CD14-positive monocyte (primary cell): Measurements from ENCODE around the gene FAM168A. TPM values are rescaled to one million over a fixed set of nuclear protein-coding genes. Genes with fewer than 3 reads are reported as not detected.

Experiments
- DNase-seq, 3 donors: peaks; one replicate each; pipeline ENCODE4 v3.0.0-alpha.2; 2011 to 2022
- H2AFZ ChIP-seq: 2 replicates; pipeline ENCODE4 v1.6.0; 2012; ENCODE audit warnings: mild to moderate bottlenecking, low read depth, low read length, inconsistent platforms; ENCODE audit not compliant: insufficient read depth, poor library complexity, severe bottlenecking
- H3K27ac ChIP-seq, 2 donors: 1 replicate in 1 of 2; 2 replicates in 1 of 2; pipeline ENCODE4 v1.5.1; 2012 to 2013; ENCODE audit warnings: low read length in 2 of 2, control low read depth in 1 of 2, inconsistent platforms in 1 of 2, low read depth in 1 of 2, mild to moderate bottlenecking in 1 of 2
- H3K27me3 ChIP-seq, 2 donors: one replicate each; pipeline versions ENCODE4 v1.6.0 to v1.6.1; 2011 to 2013; ENCODE audit warnings: low read length in 2 of 2; ENCODE audit not compliant: control insufficient read depth in 2 of 2, insufficient read depth in 2 of 2
- H3K36me3 ChIP-seq, 2 donors: replicated peaks in 1 of 2; 1 replicate in 1 of 2; 2 replicates in 1 of 2; pipeline versions ENCODE4 v1.5.1 to v1.6.1; 2012 to 2013; ENCODE audit warnings: low read length in 2 of 2, control low read depth in 1 of 2, inconsistent platforms in 1 of 2, mild to moderate bottlenecking in 1 of 2; ENCODE audit not compliant: insufficient read depth in 2 of 2, control insufficient read depth in 1 of 2
- H3K4me1 ChIP-seq, 2 donors: 1 replicate in 1 of 2; 2 replicates in 1 of 2; pipeline versions ENCODE4 v1.5.1 to v1.6.1; 2012 to 2013; ENCODE audit warnings: low read length in 2 of 2, control low read depth in 1 of 2, inconsistent platforms in 1 of 2, mild to moderate bottlenecking in 1 of 2, moderate library complexity in 1 of 2; ENCODE audit not compliant: insufficient read depth in 2 of 2, control insufficient read depth in 1 of 2
- H3K4me2 ChIP-seq: replicated peaks from 2 replicates; pipeline ENCODE3; 2012; ENCODE audit warnings: low read length, moderate library complexity, mild to moderate bottlenecking; ENCODE audit not compliant: poor library complexity, severe bottlenecking; ENCODE audit errors: extremely low read depth
- H3K4me3 ChIP-seq, 3 experiments: fragments of 200-600 bp in 1 of 3; sonication (generic) in 1 of 3; replicated peaks in 1 of 3; 1 replicate in 2 of 3; 2 replicates in 1 of 3; pipeline ENCODE4 v1.5.1; 2011 to 2013; ENCODE audit warnings: low read length in 3 of 3, mild to moderate bottlenecking in 3 of 3, control low read depth in 2 of 3, low read depth in 2 of 3, inconsistent platforms in 1 of 3, moderate library complexity in 1 of 3
- H3K79me2 ChIP-seq: 2 replicates; pipeline ENCODE4 v1.6.0; 2012; ENCODE audit warnings: mild to moderate bottlenecking, control low read depth, inconsistent platforms, low read length, moderate library complexity; ENCODE audit not compliant: insufficient read depth
- H3K9ac ChIP-seq: 2 replicates; pipeline ENCODE4 v1.6.0; 2017; ENCODE audit warnings: low read length, mild to moderate bottlenecking; ENCODE audit not compliant: insufficient read depth, poor library complexity, severe bottlenecking
- H3K9me3 ChIP-seq, 2 donors: replicated peaks in 1 of 2; 1 replicate in 1 of 2; 2 replicates in 1 of 2; pipeline versions ENCODE4 v1.5.1 to v1.6.1; 2012 to 2013; ENCODE audit warnings: low read length in 2 of 2, control low read depth in 1 of 2; ENCODE audit not compliant: control insufficient read depth in 1 of 2, insufficient read depth in 1 of 2
- H4K20me1 ChIP-seq: 2 replicates; pipeline ENCODE4 v1.6.0; 2012; ENCODE audit warnings: mild to moderate bottlenecking, low read length, control low read depth, moderate library complexity; ENCODE audit not compliant: insufficient read depth
- H3K27ac Mint-ChIP-seq, 7 donors: one replicate each; pipeline ENCODE4 v1.8.0; 2020; ENCODE audit warnings: mild to moderate bottlenecking in 7 of 7, mixed read lengths in 7 of 7, moderate library complexity in 6 of 7, inconsistent platforms in 2 of 7
- H3K27me3 Mint-ChIP-seq, 3 donors: one replicate each; pipeline ENCODE4 v1.8.0; 2021 to 2022; ENCODE audit warnings: low read depth in 3 of 3, mild to moderate bottlenecking in 3 of 3, mixed read lengths in 3 of 3, moderate library complexity in 3 of 3, inconsistent platforms in 1 of 3
- H3K36me3 Mint-ChIP-seq, 2 donors: one replicate each; pipeline ENCODE4 v1.8.0; 2020; ENCODE audit warnings: mixed read lengths in 2 of 2, inconsistent platforms in 1 of 2, mild to moderate bottlenecking in 1 of 2
- H3K4me1 Mint-ChIP-seq: one replicate; pipeline ENCODE4 v1.8.0; 2020; ENCODE audit warnings: mild to moderate bottlenecking, mixed read lengths
- H3K4me3 Mint-ChIP-seq, 2 donors: one replicate each; pipeline ENCODE4 v1.8.0; 2020; ENCODE audit warnings: mild to moderate bottlenecking in 2 of 2, mixed read lengths in 2 of 2, moderate library complexity in 1 of 2
- H3K9me3 Mint-ChIP-seq, 7 donors: one replicate each; pipeline ENCODE4 v1.8.0; 2020 to 2022; ENCODE audit warnings: mixed read lengths in 7 of 7, mild to moderate bottlenecking in 6 of 7, moderate library complexity in 6 of 7, inconsistent platforms in 2 of 7
- CTCF ChIP-seq: fragments of 200-600 bp; IDR thresholded peaks from one replicate; pipeline ENCODE4 v1.8.0; 2022; ENCODE audit warnings: antibody characterized with exemption, mild to moderate bottlenecking
- WGBS: methylation state at CpG from one replicate; pipeline ENCODE4 v1.1.5; 2013; ENCODE audit warnings: missing lambda C conversion rate; ENCODE audit not compliant: insufficient coverage; 5-methylcytosine and 5-hydroxymethylcytosine counted together
- intact Hi-C, 2 donors: fragments of 100-400 bp; cut with micrococcal nuclease; formaldehyde crosslinking; loops; one replicate each; pipeline versions ENCODE4 v1.15.0 to v1.15.1; 2023
- polyA plus RNA-seq, 3 donors: library from polyadenylated mRNA; depleted of rRNA in 1 of 3; unstranded in 2 of 3; stranded (reverse) in 1 of 3; fragments of 300-500 nt in 2 of 3; fragments of >200 nt in 1 of 3; fragmentation: Illumina TruSeq in 2 of 3; gene quantifications; 1 replicate in 2 of 3; 2 replicates in 1 of 3; pipeline ENCODE4 v1.2.3, GENCODE V29; 2012 to 2021

The FAM168A gene
- polyA plus RNA-seq, 3 donors = 1.4 to 13.3 (median 2.1) TPM

GRCh38 chr11:73451896-73452295, 146.0 kb downstream of the FAM168A start:
- Mint-ChIP-seq H3K4me3 (no peak overlapping the region), H3K4me1 (peaks cover 10% of the 10 kb centered on the region), H3K9me3 (peaks cover 0 to 2% (median 0%) of the 10 kb centered on the region in 7 donors), H3K27ac (peak overlapping the region in 1 of 7 donors; percentile 23), H3K36me3 (peaks cover 7 to 13% of the 10 kb centered on the region in 2 donors), H3K27me3 (no peaks in the 10 kb centered on the region)
- no peaks in the 10 kb centered on the region for H3K79me2 ChIP-seq
- H2AFZ ChIP-seq = no peak overlapping the region
- H3K27ac ChIP-seq = no peak overlapping the region
- DNase-seq = peak in 1 of 3 donors; percentile 45
- no peak for TF ChIP-seq CTCF
- H3K9ac ChIP-seq = no peak overlapping the region
- intact Hi-C loops = no loop called here
- peaks cover 0 to 2% of the 10 kb centered on the region in 2 donors for H3K36me3 ChIP-seq
- H3K4me1 ChIP-seq = no peaks in the 10 kb centered on the region
- no peaks in the 10 kb centered on the region for H3K27me3 ChIP-seq
- H3K4me3 ChIP-seq = no peak overlapping the region
- H4K20me1 ChIP-seq = peaks cover under 1% of the 10 kb centered on the region
- no peak overlapping the region for H3K4me2 ChIP-seq
- no peaks in the 10 kb centered on the region for H3K9me3 ChIP-seq

GRCh38 chr11:73446766-73447165, 151.1 kb downstream of the FAM168A start:
- no peaks in the 10 kb centered on the region for H3K9me3 ChIP-seq
- 96% methylated on average over 2 of the region's 2 CpGs for WGBS
- H3K27ac ChIP-seq = peak overlapping the region in 1 of 2 donors; percentile 10
- peaks cover 4 to 16% of the 10 kb centered on the region in 2 donors for H3K4me1 ChIP-seq
- Mint-ChIP-seq H3K27me3 (no peaks in the 10 kb centered on the region), H3K36me3 (peaks cover 6 to 18% of the 10 kb centered on the region in 2 donors), H3K4me3 (no peak overlapping the region), H3K9me3 (peaks cover 0 to 2% (median 0%) of the 10 kb centered on the region in 7 donors), H3K27ac (no peak overlapping the region), H3K4me1 (peaks cover 18% of the 10 kb centered on the region)
- no peak overlapping the region for H3K4me2 ChIP-seq
- H3K9ac ChIP-seq = no peak overlapping the region
- H3K79me2 ChIP-seq = no peaks in the 10 kb centered on the region
- no peak overlapping the region for H2AFZ ChIP-seq
- DNase-seq = no peak
- H4K20me1 ChIP-seq = peaks cover 6% of the 10 kb centered on the region
- H3K36me3 ChIP-seq = no peaks in the 10 kb centered on the region
- intact Hi-C loops = loop anchor here in 1 of 2 donors (5.0 kb wide), 1 partner anchor 46 kb away; no protein-coding TSS in a partner anchor
- no peaks in the 10 kb centered on the region for H3K27me3 ChIP-seq
- H3K4me3 ChIP-seq = no peak overlapping the region
- TF ChIP-seq CTCF = no peak
